ENCODE measurements around the gene GPR139. TPM values are rescaled to one million over a fixed set of nuclear protein-coding genes. Genes with fewer than 3 reads are reported as not detected.

The GPR139 gene
- polyA plus RNA-seq, 1 of the 3 experiments (the other 2 are of a cell fraction), result not detected

GRCh38 chr16:19997264-19997663 is 76.4 kb downstream of the GPR139 start:
- Histone ChIP-seq H3K9me2 (no peaks in the 10 kb centered on the region), H4K20me1 (ENCODE audit: insufficient read depth) (no peaks in the 10 kb centered on the region), H3K36me3 (replicated peaks in 1 of 2; ENCODE audit: control insufficient read depth in 1 of 2, insufficient read depth in 2 of 2, low read length in 1 of 2) (no peaks in the 10 kb centered on the region), H3K9me3 (no peaks in the 10 kb centered on the region), H3K4me1 (ENCODE audit: control insufficient read depth in 1 of 2, insufficient read depth in 2 of 2, low read depth in 1 of 2, low read length in 1 of 2) (peaks cover 0 to 13% of the 10 kb centered on the region in 2 experiments; a peak in 1 of 4 replicates), H3K27ac (ENCODE audit: low read depth in 2 of 2, low read length in 1 of 2) (no peak overlapping the region), H3K4me3 (ENCODE audit: low read depth in 2 of 2, low read length in 1 of 2) (no peak overlapping the region), H3K79me2 (ENCODE audit: insufficient read depth) (no peaks in the 10 kb centered on the region), H3K9ac (no peak overlapping the region), H3F3A (replicated peaks; ENCODE audit: insufficient read depth) (no peaks in the 10 kb centered on the region), H2AFZ (ENCODE audit: low read depth) (no peak overlapping the region), H3K27me3 (ENCODE audit: insufficient read depth) (no peaks in the 10 kb centered on the region), H3K4me2 (no peak overlapping the region)
- WGBS (ENCODE audit: low lambda C conversion rate), result 83% methylated on average over 2 of the region's 2 CpGs
- CTCF ChIA-PET, result no interaction called here
- POLR2A ChIA-PET, result no interaction called here
- no peak for DNase-seq
- no peak for TF ChIP-seq MEF2A (IDR thresholded peaks at IDR 0.05; ENCODE audit: borderline replicate concordance, low read depth)
- no peak for TF ChIP-seq POLR2AphosphoS5 (IDR thresholded peaks at IDR 0.05; ENCODE audit: low read depth, low read length)
- no peak for TF ChIP-seq FOXM1 (IDR thresholded peaks at IDR 0.05; ENCODE audit: low read depth)
- no peak for TF ChIP-seq FOXJ3 (CRISPR knock-in tag; IDR thresholded peaks at IDR 0.05)
- TF ChIP-seq TEAD4 (IDR thresholded peaks at IDR 0.05; ENCODE audit: borderline replicate concordance, insufficient read depth), result no peak
- TF ChIP-seq CHD2 (IDR thresholded peaks at IDR 0.05; ENCODE audit: low read length, partially characterized antibody), result no peak
- TF ChIP-seq EP300 (IDR thresholded peaks at IDR 0.05; ENCODE audit: borderline replicate concordance in 1 of 2, low read depth in 1 of 2, low read length in 1 of 2), result no peak

GRCh38 chr16:19994466-19995170 is 79.1 kb downstream of the GPR139 start:
- WGBS (ENCODE audit: low lambda C conversion rate), result 55% methylated on average over 15 of the region's 17 CpGs

More at GRCh38 chr16:19994466-19995170, 79.1 kb downstream of the GPR139 start:
- ChIA-PET POLR2A (no interaction called here), CTCF (interaction anchor here (1.0 to 1.1 kb wide), 3 partner anchors 14 to 306 kb away, joined by 4 to 5 read pairs (median 4); no protein-coding TSS in a partner anchor)
- Histone ChIP-seq H3K9ac (no peak overlapping the region), H3K4me3 (ENCODE audit: low read depth in 2 of 2, low read length in 1 of 2) (no peak overlapping the region), H3F3A (replicated peaks; ENCODE audit: insufficient read depth) (no peaks in the 10 kb centered on the region), H3K4me2 (no peak overlapping the region), H3K79me2 (ENCODE audit: insufficient read depth) (no peaks in the 10 kb centered on the region), H3K36me3 (replicated peaks in 1 of 2; ENCODE audit: control insufficient read depth in 1 of 2, insufficient read depth in 2 of 2, low read length in 1 of 2) (no peaks in the 10 kb centered on the region), H3K27ac (ENCODE audit: low read depth in 2 of 2, low read length in 1 of 2) (no peak overlapping the region), H3K9me2 (no peaks in the 10 kb centered on the region), H3K4me1 (ENCODE audit: control insufficient read depth in 1 of 2, insufficient read depth in 2 of 2, low read depth in 1 of 2, low read length in 1 of 2) (peaks cover 0 to 6% of the 10 kb centered on the region in 2 experiments; a peak in 1 of 4 replicates), H3K9me3 (no peaks in the 10 kb centered on the region), H2AFZ (ENCODE audit: low read depth) (no peak overlapping the region), H3K27me3 (ENCODE audit: insufficient read depth) (no peaks in the 10 kb centered on the region), H4K20me1 (ENCODE audit: insufficient read depth) (no peaks in the 10 kb centered on the region)
- no peak for DNase-seq
- TF ChIP-seq MEF2A (IDR thresholded peaks at IDR 0.05; ENCODE audit: borderline replicate concordance, low read depth) (no peak), GATA2 (CRISPR knock-in tag; IDR thresholded peaks at IDR 0.05) (no peak), ELF1 (IDR thresholded peaks at IDR 0.05) (no peak), JUND (IDR thresholded peaks at IDR 0.05) (no peak), RXRA (IDR thresholded peaks at IDR 0.05; ENCODE audit: borderline replicate concordance, low read depth) (no peak), TEAD4 (IDR thresholded peaks at IDR 0.05; ENCODE audit: borderline replicate concordance, insufficient read depth) (no peak), NRF1 (IDR thresholded peaks at IDR 0.05; ENCODE audit: low read depth, low read length) (no peak), YY1 (IDR thresholded peaks at IDR 0.05; ENCODE audit: low read depth) (no peak), CTCF (IDR thresholded peaks at IDR 0.05) (no peak), SMC3 (IDR thresholded peaks at IDR 0.05; ENCODE audit: low read depth, low read length) (no peak), FOSL2 (IDR thresholded peaks at IDR 0.05; ENCODE audit: borderline replicate concordance, low read depth) (no peak), USF2 (IDR thresholded peaks at IDR 0.05; ENCODE audit: borderline replicate concordance, low read depth, low read length) (no peak), GABPA (IDR thresholded peaks at IDR 0.05; ENCODE audit: low read depth) (no peak), IRF3 (IDR thresholded peaks at IDR 0.05; ENCODE audit: low read depth, low read length) (no peak), POLR2AphosphoS5 (IDR thresholded peaks at IDR 0.05; ENCODE audit: low read depth, low read length) (no peak), ZBTB33 (IDR thresholded peaks at IDR 0.05; ENCODE audit: borderline replicate concordance, low read depth) (no peak), RAD21 (IDR thresholded peaks at IDR 0.05; ENCODE audit: low read length) (no peak), TCF12 (IDR thresholded peaks at IDR 0.05) (no peak), NFIC (IDR thresholded peaks at IDR 0.05; ENCODE audit: borderline replicate concordance) (no peak)
